Activated CD4-positive, alpha-beta T cell treated with anti-CD3 and anti-CD28 coated beads, Interleukin-2, Interleukin-4, amounts not matched to agents 100 ng/mL and 50 ng/mL, durations not matched to agents 16 hours and 8 hours (primary cell): ENCODE data around the gene SLC51A.
A peak's percentile ranks its signal among the peaks of the same experiment; 100 is the strongest.
"Not testable (repeated sequence)": the region's sequence is repeated elsewhere in the genome, so short reads cannot be mapped to it uniquely, and the experiment has no call there.

Source experiments
- DNase-seq: peaks from one replicate; pipeline ENCODE4 v3.0.0-alpha.2; 2020; ENCODE audit warnings: low spot score

Gene SLC51A

GRCh38 chr3:196216089-196216564 is at the start of gene SLC51A:
Gene SLC51A, plus strand, starts transcription at chr3:196216534. Its CDS starts 179 bp downstream, at chr3:196216713.
- no peak for DNase-seq

- peak; percentile 26 for DNase-seq
These were observed 49.6 kb upstream of the SLC51A start for GRCh38 chr3:196166741-196167140.

- no peak for DNase-seq
These were observed 47.4 kb upstream of the SLC51A start for GRCh38 chr3:196168808-196169391.

GRCh38 chr3:196169836-196170240 is 46.5 kb upstream of the SLC51A start:
- no peak for DNase-seq

- DNase-seq, result not testable (repeated sequence)
These were observed 46.0 kb upstream of the SLC51A start for GRCh38 chr3:196170296-196170695.

- no peak for DNase-seq
These were observed 41.7 kb upstream of the SLC51A start for GRCh38 chr3:196174652-196175051.

GRCh38 chr3:196175116-196175625 is 41.2 kb upstream of the SLC51A start:
- DNase-seq, result no peak

- DNase-seq, result no peak
These were observed 40.6 kb upstream of the SLC51A start for GRCh38 chr3:196175722-196176121.

GRCh38 chr3:196177567-196177966 is 38.8 kb upstream of the SLC51A start:
- DNase-seq, result no peak

GRCh38 chr3:196177967-196178366 is 38.4 kb upstream of the SLC51A start:
- DNase-seq, result no peak

- no peak for DNase-seq
These were observed 37.3 kb upstream of the SLC51A start for GRCh38 chr3:196178993-196179379.

- DNase-seq, result peak; percentile 96
These were observed 36.7 kb upstream of the SLC51A start for GRCh38 chr3:196179380-196180308.

GRCh38 chr3:196180346-196180745 is 36.0 kb upstream of the SLC51A start:
- no peak for DNase-seq

- no peak for DNase-seq
These were observed 35.2 kb upstream of the SLC51A start for GRCh38 chr3:196181127-196181546.

- not testable (repeated sequence) for DNase-seq
These were observed 32.2 kb upstream of the SLC51A start for GRCh38 chr3:196184169-196184432.

- DNase-seq, result no peak
These were observed 31.5 kb upstream of the SLC51A start for GRCh38 chr3:196184881-196185280.

GRCh38 chr3:196186651-196187573 is 29.4 kb upstream of the SLC51A start:
- no peak for DNase-seq

GRCh38 chr3:196189566-196190347 is 26.6 kb upstream of the SLC51A start:
- DNase-seq, result no peak

GRCh38 chr3:196192036-196192523 is 24.3 kb upstream of the SLC51A start:
- DNase-seq, result peak; percentile 63

- DNase-seq, result no peak
These were observed 23.7 kb upstream of the SLC51A start for GRCh38 chr3:196192524-196193051.
